Measurements from ENCODE around the gene MSN.

- TF ChIP-seq CTCF (IDR thresholded peaks at IDR 0.05 in 2 of 3, conservative IDR thresholded peaks at IDR 0.05 in 1 of 3; ENCODE audit: borderline replicate concordance in 1 of 3, insufficient read depth in 1 of 3, low read depth in 2 of 3, low read length in 2 of 3) (no peak), EZH2 (IDR thresholded peaks at IDR 0.05) (no peak), CEBPB (IDR thresholded peaks at IDR 0.05; ENCODE audit: low read depth) (no peak), RAD21 (IDR thresholded peaks at IDR 0.05; ENCODE audit: low read depth) (no peak), ZFX (IDR thresholded peaks at IDR 0.05) (no peak), ATF3 (IDR thresholded peaks at IDR 0.05) (no peak), REST (IDR thresholded peaks at IDR 0.05; ENCODE audit: low read depth) (no peak), POLR2A (IDR thresholded peaks at IDR 0.05; ENCODE audit: borderline replicate concordance, extremely low read depth, insufficient read depth, insufficient read length) (no peak), SRF (IDR thresholded peaks at IDR 0.05; ENCODE audit: low read depth) (no peak), SP1 (IDR thresholded peaks at IDR 0.05; ENCODE audit: low read depth) (no peak)
Observed at GRCh38 chrX:65686236-65686635, 18.8 kb downstream of the MSN start.
